Panc1 (cell line): ENCODE measurements around the gene POU2F1. TPM values are rescaled to one million over a fixed set of nuclear protein-coding genes. Genes with fewer than 3 reads are reported as not detected.

Source experiments
- ATAC-seq: fragments of 200-7000 bp; cut with Tn5 transposase; 2 replicates; pipeline ENCODE4 v1.9.1; 2020; ENCODE audit warnings: mild to moderate bottlenecking, moderate library complexity
- BruUV-seq: library from RNA; stranded (reverse); fragments of 400-500 nt; replicated peaks from 2 replicates; lab custom pipeline; 2021; lab: Mats Ljungman, UMichigan
- CTCF ChIA-PET: fragments of 300-600 bp; sonication (Branson Sonifier 250); formaldehyde crosslinking; loops from one replicate; lab custom pipeline; 2022; ENCODE audit warnings: antibody characterized with exemption; lab: Charles Lee
- POLR2A ChIA-PET: fragments of 300-600 bp; sonication (Branson Sonifier 250); formaldehyde crosslinking; loops from one replicate; lab custom pipeline; 2022; ENCODE audit warnings: antibody characterized with exemption; lab: Charles Lee
- DNase-seq: peaks from one replicate; pipeline ENCODE4 v3.0.0-alpha.2; 2010; ENCODE audit warnings: low read depth, low spot score
- H3K27ac ChIP-seq: 2 replicates; pipeline ENCODE4 v1.5.1; 2011; ENCODE audit warnings: mild to moderate bottlenecking, low read length, inconsistent platforms
- H3K27me3 ChIP-seq: fragments of 200-500 bp; sonication (Bioruptor generic); 2 replicates; pipeline ENCODE4 v1.6.0; 2014; ENCODE audit warnings: low read length, inconsistent platforms; ENCODE audit not compliant: control insufficient read depth, insufficient read depth
- H3K36me3 ChIP-seq: fragments of 200-500 bp; sonication (Bioruptor generic); 2 replicates; pipeline ENCODE4 v1.5.1; 2014; ENCODE audit warnings: inconsistent platforms, mild to moderate bottlenecking, low read length, moderate library complexity; ENCODE audit not compliant: control insufficient read depth, insufficient read depth
- H3K4me1 ChIP-seq: 2 replicates; pipeline ENCODE4 v1.5.1; 2011; ENCODE audit warnings: inconsistent platforms, mild to moderate bottlenecking, low read length, moderate library complexity; ENCODE audit not compliant: control insufficient read depth, insufficient read depth
- H3K4me3 ChIP-seq, 2 experiments: 2 replicates each; pipeline ENCODE4 v1.5.1; 2011 to 2012; ENCODE audit warnings: low read depth in 2 of 2, low read length in 2 of 2, mild to moderate bottlenecking in 2 of 2, inconsistent platforms in 1 of 2, moderate library complexity in 1 of 2
- H3K9me3 ChIP-seq: fragments of 200-500 bp; sonication (Bioruptor generic); 2 replicates; pipeline ENCODE4 v1.5.1; 2014; ENCODE audit warnings: low read depth, mild to moderate bottlenecking, inconsistent platforms, low read length, moderate library complexity; ENCODE audit not compliant: control insufficient read depth, insufficient read depth
- POLR2AphosphoS5 ChIP-seq: IDR thresholded peaks from 2 replicates; pipeline ENCODE4 v1.6.1; 2012; ENCODE audit warnings: mild to moderate bottlenecking, low read depth, low read length, moderate library complexity
- SIN3A ChIP-seq: IDR thresholded peaks from 2 replicates; pipeline ENCODE4 v1.6.1; 2012; ENCODE audit warnings: low read depth, mild to moderate bottlenecking, low read length, moderate library complexity, borderline replicate concordance; ENCODE audit not compliant: insufficient read depth
- TCF7L2 ChIP-seq: IDR thresholded peaks from 2 replicates; pipeline ENCODE4 v1.6.1; 2011; ENCODE audit warnings: mild to moderate bottlenecking, low read depth, low read length, inconsistent platforms
- in situ Hi-C: cut with HindIII; loops from 2 replicates; pipeline ENCODE4 v1.10.0; 2016; ENCODE audit warnings: low sequenced_read_pairs, low pct_unique_long_range_greater_than_20kb
- intact Hi-C: fragments of 100-400 bp; cut with micrococcal nuclease; formaldehyde crosslinking; loops from one replicate; pipeline ENCODE4 v1.10.0; 2022; ENCODE audit not compliant: unreplicated experiment
- total RNA-seq: library from RNA; stranded (reverse); gene quantifications from one replicate; pipeline ENCODE4 v1.2.1, GENCODE V29; 2021; ENCODE audit not compliant: unreplicated experiment
- TF ChIP-seq, protein P1 (sequence below): fragments of 450-650 bp; IDR thresholded peaks from 2 replicates; pipeline ENCODE4 v1.5.1; 2017; ENCODE audit warnings: mild to moderate bottlenecking
- TF ChIP-seq, protein P2 (sequence below), 2 experiments: IDR thresholded peaks; 2 replicates each; pipeline ENCODE4 v1.6.1; 2011 to 2012; ENCODE audit warnings: low read depth in 2 of 2, control low read depth in 1 of 2, low read length in 1 of 2, mild to moderate bottlenecking in 1 of 2, moderate library complexity in 1 of 2; ENCODE audit not compliant: insufficient read depth in 1 of 2

POU2F1 gene
- total RNA-seq, 1 experiment from 2014 or later: 17.1 TPM

DNA sequence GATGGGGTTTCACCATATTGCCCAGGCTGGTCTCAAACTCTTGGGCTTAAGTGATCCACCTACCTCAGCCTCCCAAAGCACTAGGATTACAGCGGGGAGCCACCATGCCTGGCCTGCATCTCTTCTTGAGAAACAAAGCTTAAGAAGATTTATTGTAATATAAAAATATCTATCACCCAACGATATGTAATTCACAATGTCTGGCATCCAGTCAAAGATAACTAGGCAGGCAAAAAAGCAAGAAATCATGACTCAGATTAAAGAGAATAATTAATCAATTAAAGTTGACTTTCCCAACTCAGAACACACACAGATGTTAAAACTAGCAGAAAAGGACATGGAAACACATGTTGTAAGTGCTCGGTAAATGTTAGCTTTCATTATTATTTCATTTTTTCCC, 26.5 kb upstream of the POU2F1 start:
- Histone ChIP-seq H3K36me3 (no peaks in the 10 kb centered on the region), H3K27ac (no peak overlapping the region), H3K27me3 (no peaks in the 10 kb centered on the region), H3K4me3 (no peak overlapping the region), H3K4me1 (no peaks in the 10 kb centered on the region), H3K9me3 (no peaks in the 10 kb centered on the region)
- CTCF ChIA-PET: interaction anchor here (0.7 kb wide), 1 partner anchor 487 kb away, joined by 3 read pairs; no protein-coding TSS in a partner anchor
- BruUV-seq: no TSS peak
- no peak for ATAC-seq
- TF ChIP-seq TCF7L2 (no peak), SIN3A (no peak), POLR2AphosphoS5 (no peak)
- TF ChIP-seq, protein P1, sequence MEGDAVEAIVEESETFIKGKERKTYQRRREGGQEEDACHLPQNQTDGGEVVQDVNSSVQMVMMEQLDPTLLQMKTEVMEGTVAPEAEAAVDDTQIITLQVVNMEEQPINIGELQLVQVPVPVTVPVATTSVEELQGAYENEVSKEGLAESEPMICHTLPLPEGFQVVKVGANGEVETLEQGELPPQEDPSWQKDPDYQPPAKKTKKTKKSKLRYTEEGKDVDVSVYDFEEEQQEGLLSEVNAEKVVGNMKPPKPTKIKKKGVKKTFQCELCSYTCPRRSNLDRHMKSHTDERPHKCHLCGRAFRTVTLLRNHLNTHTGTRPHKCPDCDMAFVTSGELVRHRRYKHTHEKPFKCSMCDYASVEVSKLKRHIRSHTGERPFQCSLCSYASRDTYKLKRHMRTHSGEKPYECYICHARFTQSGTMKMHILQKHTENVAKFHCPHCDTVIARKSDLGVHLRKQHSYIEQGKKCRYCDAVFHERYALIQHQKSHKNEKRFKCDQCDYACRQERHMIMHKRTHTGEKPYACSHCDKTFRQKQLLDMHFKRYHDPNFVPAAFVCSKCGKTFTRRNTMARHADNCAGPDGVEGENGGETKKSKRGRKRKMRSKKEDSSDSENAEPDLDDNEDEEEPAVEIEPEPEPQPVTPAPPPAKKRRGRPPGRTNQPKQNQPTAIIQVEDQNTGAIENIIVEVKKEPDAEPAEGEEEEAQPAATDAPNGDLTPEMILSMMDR: no peak
- TF ChIP-seq, protein P2, sequence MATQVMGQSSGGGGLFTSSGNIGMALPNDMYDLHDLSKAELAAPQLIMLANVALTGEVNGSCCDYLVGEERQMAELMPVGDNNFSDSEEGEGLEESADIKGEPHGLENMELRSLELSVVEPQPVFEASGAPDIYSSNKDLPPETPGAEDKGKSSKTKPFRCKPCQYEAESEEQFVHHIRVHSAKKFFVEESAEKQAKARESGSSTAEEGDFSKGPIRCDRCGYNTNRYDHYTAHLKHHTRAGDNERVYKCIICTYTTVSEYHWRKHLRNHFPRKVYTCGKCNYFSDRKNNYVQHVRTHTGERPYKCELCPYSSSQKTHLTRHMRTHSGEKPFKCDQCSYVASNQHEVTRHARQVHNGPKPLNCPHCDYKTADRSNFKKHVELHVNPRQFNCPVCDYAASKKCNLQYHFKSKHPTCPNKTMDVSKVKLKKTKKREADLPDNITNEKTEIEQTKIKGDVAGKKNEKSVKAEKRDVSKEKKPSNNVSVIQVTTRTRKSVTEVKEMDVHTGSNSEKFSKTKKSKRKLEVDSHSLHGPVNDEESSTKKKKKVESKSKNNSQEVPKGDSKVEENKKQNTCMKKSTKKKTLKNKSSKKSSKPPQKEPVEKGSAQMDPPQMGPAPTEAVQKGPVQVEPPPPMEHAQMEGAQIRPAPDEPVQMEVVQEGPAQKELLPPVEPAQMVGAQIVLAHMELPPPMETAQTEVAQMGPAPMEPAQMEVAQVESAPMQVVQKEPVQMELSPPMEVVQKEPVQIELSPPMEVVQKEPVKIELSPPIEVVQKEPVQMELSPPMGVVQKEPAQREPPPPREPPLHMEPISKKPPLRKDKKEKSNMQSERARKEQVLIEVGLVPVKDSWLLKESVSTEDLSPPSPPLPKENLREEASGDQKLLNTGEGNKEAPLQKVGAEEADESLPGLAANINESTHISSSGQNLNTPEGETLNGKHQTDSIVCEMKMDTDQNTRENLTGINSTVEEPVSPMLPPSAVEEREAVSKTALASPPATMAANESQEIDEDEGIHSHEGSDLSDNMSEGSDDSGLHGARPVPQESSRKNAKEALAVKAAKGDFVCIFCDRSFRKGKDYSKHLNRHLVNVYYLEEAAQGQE (IDR thresholded peaks at IDR 0.05; ENCODE audit: insufficient read depth in 1 of 2, low read depth in 2 of 2, low read length in 1 of 2): no peak
- in situ Hi-C loops: no loop called here
- intact Hi-C loops: no loop called here
- DNase-seq: no peak
- POLR2A ChIA-PET: interaction anchor here (0.7 kb wide), 1 partner anchor 131 kb away, joined by 3 read pairs; no protein-coding TSS in a partner anchor

DNA sequence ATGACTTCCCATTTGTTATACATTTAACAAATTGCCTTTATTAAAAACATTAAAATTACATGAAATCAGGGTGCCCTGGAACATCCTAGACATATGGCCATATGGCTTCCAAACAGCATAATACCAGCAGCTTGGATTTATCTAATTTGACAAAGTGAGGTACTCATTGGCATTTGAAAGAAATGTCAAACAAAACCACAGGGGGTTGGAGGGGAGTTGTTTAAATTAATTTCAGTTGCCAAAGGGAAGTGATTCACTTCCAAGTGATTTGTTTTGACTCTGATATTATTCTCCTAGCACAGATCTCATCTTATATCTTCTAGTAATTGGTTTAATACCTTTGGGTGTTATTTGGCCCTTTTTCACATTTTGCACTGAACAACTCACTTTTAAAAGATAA, 24.5 kb upstream of the POU2F1 start:
- POLR2A ChIA-PET: no interaction called here
- H3K4me3 ChIP-seq: no peak overlapping the region
- BruUV-seq: no TSS peak
- ATAC-seq (no peak), DNase-seq (no peak)
- H3K4me1 ChIP-seq: no peaks in the 10 kb centered on the region
- CTCF ChIA-PET: no interaction called here
- TF ChIP-seq SIN3A (no peak), TCF7L2 (no peak), POLR2AphosphoS5 (no peak)
- TF ChIP-seq, protein P1: no peak
- TF ChIP-seq, protein P2 (IDR thresholded peaks at IDR 0.05; ENCODE audit: insufficient read depth in 1 of 2, low read depth in 2 of 2, low read length in 1 of 2): no peak
- no peak overlapping the region for H3K27ac ChIP-seq
- no peaks in the 10 kb centered on the region for H3K36me3 ChIP-seq
- in situ Hi-C loops (no loop called here), intact Hi-C loops (no loop called here)
- no peaks in the 10 kb centered on the region for H3K9me3 ChIP-seq
- no peaks in the 10 kb centered on the region for H3K27me3 ChIP-seq
